NCI-H1417 (cell line): ENCODE results near the gene IL17F.
"Not testable (repeated sequence)": the region's sequence is repeated elsewhere in the genome, so short reads cannot be mapped to it uniquely, and the experiment has no call there.

Experiments used
- DNase-seq, 3 experiments: peaks; one replicate each; lab custom pipeline; 2025; lab: John Stamatoyannopoulos, UW

The IL17F gene

DNA sequence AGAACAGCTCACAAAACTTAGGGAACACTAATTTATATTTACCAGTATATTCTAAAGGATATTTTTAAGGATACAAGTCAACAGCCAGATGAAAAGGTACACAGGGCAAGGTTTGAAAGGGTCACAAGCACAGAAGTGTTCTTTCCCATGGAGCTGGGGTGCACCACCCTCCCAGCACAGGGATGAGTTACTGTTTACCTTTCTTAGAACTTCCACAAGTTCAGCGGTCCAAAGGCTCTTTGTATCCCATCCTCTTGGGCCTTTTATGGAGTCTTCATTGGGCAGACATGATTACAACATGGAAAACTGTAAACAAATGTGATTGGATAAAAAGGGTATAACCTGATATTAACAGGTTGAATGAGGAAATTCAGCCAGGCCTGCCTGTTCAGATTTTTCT is 1.1 kb upstream of the IL17F start:
- DNase-seq: no peak

DNA sequence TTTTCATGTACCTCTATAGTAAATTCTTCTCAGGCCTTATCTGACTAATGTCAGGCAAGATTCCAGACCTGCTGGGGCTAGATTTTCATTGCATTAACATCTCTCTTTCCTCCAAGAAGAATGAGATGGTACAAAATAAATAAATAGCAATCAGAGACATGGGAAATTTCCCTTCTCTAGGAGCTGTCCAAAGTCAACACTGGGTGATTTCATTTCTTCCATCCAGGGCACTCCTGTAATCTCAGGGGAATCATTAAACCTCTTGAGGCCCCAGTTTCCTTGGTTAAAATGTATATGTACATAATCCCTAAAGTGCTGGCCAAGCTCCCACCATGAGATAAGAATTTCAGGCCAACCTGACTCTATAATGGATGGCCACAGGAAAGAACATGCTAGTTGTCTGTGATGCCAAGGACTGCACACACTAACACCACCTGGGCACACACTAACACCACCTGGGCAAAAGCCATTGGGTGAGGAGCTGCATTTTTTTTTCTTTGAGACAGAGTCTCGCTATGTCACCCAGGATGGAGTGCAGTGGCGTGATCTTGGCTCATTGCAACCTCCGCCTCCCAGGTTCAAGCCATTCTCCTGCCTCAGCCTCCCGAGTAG is 912 bp downstream of the IL17F start:
- DNase-seq: peak in 2 of 3 experiments; percentile 11 to 31

DNA sequence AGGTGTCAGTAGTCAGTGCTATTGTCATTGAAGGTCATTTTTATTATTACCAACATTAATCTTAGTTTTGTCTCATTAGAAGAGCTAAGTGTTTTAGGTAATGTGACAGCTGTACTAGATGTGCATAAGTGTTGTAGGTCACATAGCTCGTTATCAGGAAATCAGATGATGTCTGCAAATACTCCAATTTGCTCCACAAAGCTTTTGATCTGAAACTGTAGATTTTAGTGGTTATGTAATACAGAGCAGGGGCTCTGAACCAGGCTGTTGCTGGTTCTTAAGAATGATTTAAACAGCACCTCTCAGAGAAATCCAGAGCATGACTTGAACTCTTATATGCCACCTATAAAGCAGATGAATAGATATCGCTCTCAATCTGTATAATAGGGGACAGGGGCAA is 2.5 kb downstream of the IL17F start:
- peak in 1 of 3 experiments; percentile 25 for DNase-seq

DNA sequence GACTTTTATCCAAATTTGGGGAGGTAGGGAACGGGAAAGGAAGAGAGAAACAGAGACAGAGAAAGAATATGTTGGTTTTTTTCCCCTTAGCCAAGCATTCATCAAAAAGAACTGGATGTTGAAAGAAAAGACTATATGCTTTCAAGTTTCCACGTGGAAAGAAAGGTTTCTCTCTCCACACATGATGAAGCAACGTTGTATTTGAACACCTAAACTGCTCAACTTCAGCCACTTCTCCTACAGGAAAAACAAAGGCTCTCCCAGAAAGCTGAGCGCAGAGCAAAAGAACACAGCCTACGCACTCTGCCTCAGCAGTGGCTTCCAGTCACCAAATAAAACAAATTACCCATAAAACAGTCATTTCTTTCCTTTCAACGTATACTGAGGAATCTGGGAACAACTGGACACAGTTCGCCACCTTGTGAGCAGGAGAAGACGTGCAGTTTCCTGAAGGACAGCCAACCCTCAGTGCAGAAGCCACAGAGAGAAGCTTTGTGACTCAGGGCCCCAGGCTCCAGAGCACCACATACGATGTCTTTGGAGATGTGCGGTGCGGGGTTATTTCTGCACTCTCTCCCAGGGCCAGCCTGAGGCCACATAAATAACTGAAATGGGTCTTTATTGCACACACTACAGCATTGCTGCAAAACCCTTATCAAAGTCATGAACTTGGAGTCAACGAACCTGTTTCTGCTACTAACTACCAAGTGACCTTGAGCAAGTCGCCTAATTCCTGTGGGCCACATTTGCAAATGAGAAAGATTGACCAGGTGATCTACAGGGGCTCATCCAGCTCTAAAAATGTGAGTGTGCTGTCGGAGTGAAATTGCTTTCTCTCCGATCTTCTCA is 10.1 kb downstream of the IL17F start:
- peak; percentile 18 to 80 (median 31) for DNase-seq

DNA sequence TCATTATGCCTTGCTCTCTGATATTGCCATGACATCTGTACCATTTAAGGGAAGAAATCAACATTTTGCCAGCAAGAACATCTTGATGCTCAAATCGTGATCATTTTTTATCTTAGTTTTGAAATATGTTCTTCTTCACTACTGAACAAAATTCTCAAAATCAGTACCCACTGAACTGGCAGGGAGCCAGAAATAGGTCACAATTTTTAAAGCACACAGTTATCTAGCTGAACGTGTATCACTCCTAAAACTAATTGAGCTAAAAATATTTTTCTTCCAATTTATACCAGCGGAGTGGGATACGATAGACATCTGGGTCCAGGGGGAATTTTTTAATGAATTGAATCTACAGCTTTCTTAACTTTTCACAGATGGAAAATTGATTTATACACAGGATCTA is 11.3 kb downstream of the IL17F start:
- peak in 1 of 3 experiments; percentile 25 for DNase-seq

DNA sequence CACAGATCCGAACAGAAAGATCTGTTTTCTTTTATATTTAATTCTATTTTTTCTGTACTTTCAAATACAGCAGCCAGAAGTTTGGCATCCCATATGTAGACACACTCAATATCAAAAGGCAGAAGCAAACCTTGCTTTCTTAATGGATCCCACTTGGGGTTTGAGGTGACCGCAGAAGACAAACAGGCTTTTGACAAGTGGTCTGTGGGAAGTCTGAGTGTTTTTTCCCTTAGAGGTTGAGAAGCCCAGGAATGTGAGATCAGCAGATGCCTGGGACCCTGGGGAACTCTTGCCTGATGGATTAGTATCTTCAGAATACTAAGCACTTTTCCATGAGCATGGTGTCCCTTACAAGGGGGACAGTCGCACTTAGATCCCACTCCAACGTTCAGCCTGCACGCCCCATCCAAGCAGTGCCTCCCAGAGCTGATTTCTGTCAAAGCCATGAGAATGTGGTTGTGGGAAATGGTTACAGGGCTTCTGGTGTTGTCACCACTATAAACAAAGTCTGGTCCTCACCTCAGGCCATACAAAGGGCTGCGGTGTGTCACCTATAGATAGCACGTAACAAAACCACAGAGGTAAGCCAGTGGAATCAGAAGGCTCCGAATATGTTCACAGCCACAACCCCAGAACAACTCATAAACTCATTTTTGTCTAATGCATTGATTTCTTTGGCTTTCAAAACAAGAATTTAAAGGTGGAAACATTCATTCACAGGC is 12.7 kb downstream of the IL17F start:
- DNase-seq: peak in 1 of 3 experiments; percentile 62

DNA sequence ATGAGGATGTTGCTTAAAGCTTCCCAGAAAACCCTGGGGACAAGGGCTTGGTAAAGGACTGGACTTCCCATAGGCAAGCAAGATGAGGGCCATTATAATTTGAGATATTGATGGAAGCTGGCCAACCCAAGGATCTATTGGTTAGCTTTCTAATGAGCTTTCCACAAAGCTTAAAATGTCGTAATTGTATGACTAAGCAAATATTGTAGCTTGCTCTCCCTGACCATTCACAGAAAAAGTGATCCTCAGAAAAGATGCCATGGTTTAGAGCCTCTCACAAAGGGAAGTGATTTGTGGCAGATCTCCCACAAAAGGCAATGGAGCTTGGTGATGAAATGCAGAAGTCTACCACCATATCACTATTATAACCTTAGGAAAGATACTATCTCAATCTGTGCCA is 13.6 kb downstream of the IL17F start:
- no peak for DNase-seq

DNA sequence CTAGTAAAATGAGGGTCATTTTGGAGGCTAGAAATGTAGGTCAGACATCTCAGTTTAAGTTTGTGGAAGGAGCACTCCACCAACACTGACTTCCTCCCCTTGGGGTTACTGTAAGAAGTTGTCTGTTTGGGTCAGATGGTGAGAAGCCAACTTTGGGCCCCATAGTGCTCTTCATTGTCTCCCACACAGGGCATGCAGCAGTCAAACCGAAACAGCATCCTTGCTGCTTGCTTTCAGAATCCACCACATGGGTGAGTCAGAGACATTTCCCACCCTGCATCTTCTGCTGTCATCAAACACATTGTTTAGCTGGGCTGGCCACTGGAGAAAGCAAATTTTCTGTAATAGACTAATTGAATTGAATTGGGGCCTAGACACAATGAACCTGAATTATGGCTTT is 16.8 kb downstream of the IL17F start:
- no peak for DNase-seq

DNA sequence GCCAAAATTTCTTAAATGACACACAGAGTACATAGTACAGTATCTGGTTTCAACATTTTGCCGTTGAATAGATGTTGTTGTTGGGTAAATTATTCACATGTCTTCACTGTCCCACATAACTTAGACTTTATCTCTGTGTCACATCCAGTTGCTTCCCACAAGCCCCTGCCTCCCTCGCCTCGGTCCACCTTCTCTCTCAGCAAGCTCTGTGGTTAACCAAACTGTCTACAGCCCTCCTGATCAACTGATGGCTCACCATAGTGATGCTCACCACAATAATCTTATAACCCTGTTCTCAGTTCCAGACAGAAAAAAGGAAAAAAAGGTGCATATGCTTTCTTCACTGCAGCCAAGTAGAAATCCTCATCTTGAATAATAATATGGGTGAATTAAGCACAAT is 23.0 kb downstream of the IL17F start:
- DNase-seq: no peak

DNA sequence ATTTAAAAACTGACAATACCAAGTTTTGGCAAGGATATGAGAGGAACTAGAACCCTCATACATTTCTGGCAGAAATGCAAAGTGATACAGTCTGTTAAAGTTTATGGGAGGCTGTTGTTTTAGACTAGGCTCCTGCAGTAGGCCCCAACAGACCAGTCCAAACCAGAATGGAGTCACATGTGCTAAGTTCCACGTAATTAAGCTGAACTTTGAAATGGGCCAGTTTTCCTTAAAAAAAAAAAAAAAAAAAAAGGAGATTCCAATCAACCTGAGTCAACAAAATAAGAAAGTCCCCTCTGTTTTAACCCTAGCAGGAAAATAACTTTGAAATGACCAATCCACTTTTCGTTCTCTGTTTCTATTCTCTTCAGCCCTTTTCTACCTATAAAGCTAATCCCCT is 26.5 kb downstream of the IL17F start:
- no peak for DNase-seq

DNA sequence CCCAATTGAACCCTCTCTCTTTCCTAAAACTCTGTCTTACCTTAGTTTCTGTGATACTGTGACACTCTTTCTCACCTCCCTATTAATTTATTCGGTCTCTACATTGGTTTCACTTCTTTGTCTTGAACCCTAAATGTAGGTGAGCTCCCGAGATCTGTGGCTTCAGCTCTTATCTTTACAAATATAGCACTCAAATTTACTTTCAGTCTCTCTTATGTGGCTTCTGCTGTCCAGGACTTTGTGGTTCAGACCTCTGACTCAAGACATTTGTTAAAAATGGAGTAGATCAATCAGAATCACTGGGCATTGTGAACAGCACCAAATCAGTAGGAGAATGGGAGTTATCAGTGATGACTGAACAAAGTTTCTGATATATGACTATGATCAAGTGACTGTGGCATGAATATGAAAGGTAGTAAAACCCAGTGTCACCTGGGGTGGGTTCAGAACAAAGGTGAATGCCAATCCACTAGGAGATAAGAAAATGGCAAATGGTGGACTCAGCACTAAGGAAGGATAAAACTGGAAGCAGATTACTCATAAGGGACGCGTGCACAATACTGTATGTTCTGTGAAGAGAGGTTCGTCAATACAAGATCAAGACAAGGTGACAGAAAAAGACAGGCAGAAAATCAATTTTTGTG is 27.2 kb downstream of the IL17F start:
- no peak for DNase-seq

DNA sequence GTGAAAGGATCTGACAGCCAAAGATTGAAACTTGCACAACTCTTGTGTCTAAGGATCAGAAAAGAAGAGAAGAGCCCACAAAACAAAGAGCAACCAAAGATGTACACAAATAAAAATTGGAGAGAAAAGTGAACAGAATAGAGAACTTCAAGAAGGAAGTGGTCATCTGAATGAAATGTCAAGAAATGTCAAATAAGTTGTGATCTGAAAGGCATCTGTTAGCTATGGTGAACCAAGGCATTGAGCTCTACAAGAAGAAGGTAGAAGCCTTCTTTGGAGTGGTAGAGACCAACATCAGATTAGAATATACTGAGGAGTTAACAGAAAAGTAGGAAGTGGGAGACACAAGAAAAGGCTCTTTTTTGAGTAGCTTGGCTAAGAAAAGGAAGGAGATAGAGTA is 28.5 kb downstream of the IL17F start:
- DNase-seq: no peak

DNA sequence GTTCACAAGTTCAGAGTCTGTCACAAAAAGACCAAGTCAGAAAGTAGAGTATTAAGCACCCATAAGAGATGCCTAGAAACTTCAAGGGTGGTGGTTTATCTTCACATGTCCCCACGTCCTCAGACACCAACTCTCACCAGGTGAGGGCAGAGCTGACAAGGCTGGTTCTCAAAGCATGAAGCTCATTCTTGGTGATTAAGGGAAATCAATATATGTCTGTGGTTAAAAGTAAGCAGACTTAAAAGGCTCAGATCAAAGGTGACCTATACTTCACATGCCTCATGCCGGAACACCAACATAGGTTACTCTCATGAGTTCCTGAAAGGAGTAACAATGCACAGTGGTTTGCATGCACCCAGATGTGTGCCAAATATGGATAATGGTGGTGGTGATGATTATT is 31.2 kb downstream of the IL17F start:
- no peak for DNase-seq

DNA sequence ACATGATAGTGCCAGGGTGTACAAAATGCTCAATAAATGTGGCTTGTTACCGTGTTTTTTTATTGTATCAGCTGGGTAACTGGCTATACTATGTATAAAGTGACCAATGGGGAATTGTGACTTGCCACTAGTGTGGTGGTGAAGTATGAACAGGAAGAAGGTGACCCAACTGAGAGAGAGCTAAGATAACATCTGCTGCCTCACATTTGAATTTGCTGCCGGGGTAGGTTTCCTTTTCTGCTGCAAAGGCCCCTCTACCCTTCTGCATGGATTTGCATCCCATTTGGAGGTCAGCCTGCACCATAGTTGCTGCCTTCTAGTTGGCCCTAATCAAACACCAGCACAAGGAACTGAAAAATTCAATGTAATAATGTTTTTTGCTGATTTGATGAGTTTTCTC is 34.1 kb downstream of the IL17F start:
- DNase-seq: no peak

DNA sequence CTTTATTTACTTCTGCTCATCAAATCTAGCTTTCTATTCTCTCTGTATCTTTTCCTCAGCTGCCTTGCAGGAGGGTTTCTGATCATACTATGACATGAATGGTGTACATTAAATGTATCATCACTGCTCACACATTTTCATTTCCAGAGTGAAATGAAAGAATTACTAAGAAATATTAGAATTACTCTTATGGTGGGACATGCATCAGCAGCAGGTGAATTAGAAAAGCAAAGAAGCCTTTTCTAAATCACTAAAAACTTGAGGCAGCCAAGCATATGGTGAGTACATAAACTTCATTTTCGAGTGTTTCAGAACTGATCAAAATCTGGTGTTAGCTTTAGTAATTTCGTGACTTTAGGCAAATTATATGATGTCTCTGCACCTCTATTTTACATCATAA is 34.5 kb downstream of the IL17F start:
- DNase-seq: no peak

DNA sequence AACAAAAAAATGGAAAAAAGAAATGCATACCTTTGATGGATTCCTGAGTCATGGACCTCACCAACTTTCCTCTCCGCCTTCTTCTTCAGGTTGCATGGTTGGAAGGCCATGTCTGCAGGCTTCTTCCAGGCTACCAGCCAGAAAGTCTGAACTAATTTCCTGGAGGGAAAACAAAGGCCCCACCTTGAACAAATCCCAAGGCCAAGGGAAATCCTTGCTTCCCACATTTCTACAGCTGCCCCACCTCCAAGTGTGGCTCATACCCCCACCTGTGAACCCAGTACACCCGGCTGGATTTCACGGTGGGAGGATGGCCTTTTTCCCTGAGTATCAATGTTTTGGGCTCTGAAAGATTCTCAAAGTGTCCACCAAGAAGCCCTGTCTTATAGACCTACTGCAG is 35.7 kb downstream of the IL17F start:
- no peak for DNase-seq

DNA sequence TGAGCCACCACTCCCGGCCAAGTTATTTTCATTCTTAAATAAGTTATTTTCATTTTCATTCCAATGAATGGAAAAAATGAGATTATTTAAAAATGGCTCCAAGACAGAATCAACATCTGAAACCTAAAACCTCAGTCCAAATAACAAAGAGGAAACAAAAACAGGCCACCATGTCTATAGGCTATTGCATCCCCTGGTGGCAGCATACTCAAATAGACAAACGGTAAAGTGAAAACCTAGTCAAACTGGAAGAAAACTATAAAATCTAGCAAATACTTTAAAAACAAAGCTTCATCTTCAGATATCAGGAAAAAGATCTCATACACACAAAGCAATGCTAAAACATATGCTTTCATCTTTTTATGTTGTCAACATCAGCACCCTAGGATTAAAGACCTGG is 37.2 kb downstream of the IL17F start:
- no peak for DNase-seq

DNA sequence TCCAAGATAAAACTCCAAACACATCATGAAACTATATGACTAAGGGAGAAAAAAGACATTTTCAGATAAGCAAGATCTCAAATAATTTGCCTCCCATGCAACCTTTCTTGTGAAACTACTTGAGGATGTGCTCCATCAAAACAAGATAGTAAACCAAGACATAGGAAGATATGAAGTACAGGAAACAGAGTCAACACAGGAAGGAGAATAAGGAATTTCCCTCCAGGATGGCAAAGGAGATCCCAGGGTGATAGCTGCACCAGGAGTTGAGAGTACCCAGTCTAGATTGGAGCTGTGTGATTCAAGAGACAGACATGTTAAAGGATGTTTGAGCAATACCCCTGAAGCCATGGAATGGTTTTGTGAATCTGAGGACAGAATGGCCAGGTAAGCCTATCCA is 42.8 kb downstream of the IL17F start:
- no peak for DNase-seq

DNA sequence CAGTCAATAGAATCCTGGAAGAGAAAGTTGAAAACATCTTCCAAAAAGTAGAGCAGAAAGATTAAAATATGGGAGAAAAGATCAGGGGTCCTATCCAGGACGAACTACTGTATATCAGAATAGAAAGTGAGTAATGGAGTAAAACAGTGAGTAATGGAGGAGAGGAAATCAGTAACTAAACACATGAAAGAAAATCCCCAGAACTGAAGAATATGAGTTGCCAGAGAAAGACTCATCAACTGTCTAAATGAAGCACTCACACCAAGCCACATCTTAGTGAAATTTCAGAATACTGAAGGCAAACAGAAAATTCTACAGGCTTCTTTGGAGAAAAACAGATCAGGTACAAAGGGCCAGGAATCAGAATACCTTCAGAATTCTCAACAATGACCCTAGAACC is 43.3 kb downstream of the IL17F start:
- no peak for DNase-seq

DNA sequence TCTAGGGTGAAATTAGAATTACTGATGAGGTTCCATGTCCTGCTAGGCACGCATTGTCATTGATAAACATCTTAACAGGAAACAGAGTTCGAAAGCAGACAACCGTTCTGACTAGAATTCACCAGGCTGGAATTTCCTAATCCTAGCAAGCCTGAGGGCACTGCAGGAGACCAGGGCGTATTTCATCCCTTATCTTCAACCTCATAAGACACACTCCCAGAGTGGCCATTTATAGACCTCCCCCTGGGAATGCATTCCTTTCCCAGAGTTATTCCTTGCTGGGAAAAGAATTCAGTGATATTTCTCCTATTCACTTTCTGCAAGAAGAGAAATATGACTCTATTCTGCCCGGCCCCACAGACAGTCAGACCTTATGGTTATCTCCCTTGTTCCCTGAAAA is 44.2 kb downstream of the IL17F start:
- not testable (repeated sequence) for DNase-seq

DNA sequence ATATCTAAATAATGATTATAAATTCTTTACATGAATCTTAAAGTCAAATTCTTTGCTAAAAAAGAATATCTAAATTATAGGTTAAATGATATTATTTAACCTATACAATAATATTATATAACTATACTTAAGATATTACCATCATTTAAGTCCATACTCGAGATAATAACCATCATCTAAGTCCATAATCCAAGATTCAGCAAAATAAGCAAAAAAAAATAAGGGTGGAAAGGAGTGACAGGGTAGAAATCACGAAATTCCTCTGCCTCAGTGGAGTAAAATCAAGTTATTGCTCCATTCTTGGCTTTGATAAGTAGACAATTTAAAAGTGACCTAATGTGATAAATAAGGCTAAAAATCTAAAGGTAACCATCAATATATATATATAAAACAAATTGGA is 48.4 kb downstream of the IL17F start:
- no peak for DNase-seq

DNA sequence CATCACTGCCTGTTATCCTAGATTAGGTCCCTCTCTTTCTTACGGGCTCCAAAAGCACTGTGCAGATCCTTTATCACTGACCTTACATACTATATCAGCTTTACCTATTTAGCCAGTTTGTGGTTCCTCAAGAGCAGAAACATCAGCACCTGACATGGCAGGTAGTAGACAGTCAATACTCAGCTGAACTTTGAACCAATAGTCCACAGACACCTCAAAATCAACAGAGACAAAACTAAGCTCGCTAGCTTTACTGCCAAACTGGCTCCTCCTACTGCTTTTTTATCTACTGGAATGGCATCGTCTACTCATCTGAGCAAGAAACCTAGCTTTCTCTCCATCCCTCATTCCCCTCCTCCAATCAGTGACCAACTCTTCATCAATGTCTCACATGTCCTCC is 52.5 kb downstream of the IL17F start:
- DNase-seq: no peak

DNA sequence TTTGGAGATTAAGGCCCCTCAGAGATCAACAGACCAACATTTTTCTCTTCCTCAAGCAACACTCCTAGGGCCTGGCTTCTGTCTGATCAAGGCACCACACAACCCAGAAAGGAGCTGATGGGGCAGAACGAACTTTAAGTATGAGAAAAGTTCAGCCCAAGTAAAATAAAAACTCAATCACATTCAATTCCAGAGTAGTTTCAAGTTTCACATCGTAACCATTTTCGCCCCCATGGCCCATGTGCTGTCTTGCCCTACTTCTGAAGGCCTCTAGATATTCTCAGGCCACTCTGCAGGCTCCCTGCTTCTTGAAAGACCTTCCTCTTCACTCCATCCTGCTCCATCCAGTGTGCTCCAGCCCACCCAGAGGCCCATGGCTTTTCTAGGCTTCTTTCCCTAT is 53.9 kb downstream of the IL17F start:
- DNase-seq: no peak
